C1 segment of cervical spinal cord (tissue), 14 donors: ENCODE measurements around the gene RASSF3.
"Not testable (repeated sequence)": the region's sequence is repeated elsewhere in the genome, so short reads cannot be mapped to it uniquely, and the experiment has no call there.

Source experiments
- DNase-seq, 14 donors: peaks; one replicate each; lab custom pipeline; 2025; lab: John Stamatoyannopoulos, UW

Gene RASSF3

DNA sequence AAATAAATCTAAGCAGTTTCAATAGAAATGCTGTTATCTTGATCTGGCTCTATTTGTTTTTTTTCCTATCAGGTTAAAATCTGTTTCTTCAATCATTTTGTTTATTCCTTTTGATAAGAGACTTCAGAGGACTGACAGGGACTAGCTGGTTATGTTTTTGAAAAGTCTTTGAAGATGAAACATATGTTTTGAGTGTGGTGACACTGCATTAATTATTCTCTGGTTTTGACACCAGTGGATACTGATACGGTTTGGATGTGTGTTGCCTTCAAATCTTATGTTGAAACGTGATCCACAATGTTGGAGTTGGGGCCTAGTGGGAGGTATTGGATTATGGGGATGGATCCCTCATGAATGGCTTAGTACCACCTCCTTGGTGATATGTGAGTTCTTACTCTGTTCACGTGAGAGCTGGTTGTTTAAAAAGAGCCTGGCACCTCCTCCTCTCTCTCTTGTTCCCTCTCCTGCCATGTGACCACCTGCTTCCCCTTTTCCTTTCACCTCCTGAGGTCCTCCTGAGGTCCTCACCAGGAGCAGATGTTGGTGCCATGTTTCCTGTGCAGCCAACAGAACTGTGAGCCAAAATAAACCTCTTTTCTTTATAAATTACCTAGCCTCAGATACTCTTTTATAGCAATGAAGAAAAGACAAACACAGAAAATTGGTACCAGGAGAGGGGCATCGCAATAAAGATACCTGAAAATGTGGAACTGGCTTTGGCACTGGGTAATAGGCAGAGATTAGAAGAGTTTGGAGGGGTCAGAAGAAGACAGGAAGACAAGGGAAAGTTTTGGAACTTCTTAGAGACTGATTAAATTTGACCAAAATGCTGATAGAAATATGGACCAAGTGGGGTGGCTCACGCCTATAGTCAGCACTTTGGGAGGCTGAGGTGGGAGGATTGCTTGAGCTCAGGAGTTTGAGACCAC lies 23.0 kb downstream of the RASSF3 start:
- no peak for DNase-seq

DNA sequence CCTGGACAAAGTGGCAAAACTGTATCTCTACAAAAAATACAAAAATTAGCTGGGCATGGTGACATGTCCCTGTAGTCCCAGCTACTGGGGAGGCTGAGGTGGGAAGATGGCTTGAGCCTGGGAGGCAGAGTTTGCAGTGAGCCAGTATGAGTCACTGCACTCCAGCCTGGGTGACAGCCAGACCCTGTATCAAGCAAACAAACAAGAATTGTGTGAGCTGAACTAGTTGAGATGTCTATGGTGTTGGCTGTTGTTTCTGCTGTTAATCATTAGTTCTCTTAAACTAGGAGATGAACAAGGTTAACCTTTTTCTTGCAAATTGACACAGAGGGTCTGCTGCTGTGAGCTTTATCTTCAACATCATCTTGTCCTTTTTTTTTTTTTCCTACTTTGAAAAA lies 23.6 kb downstream of the RASSF3 start:
- no peak for DNase-seq

DNA sequence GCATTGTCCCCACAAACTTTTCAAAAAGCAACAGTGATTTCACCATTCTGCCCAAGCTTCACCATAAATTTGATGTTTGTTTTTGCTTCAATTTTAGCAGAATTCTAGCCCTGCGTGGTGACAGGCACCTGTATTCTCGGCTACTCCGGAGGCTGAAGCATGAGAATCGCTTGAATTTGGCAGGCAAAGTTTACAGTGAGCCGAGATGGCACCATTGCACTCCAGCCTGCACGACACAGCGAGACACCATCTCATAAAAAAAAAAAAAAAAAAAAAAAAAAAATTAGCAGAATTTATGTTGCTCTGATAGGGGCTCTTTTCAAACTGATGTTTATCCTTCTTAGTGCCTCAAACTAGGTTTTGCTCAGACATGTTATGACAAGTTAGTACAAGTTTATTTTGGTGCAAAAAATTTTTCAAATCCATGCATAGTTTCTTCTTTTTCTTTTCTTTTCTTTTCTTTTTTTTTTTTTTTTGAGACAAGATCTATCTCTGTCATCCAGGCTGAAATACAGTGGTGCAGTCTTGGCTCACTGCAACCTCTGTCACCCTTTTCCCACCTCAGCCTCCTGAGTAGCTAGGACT lies 24.3 kb downstream of the RASSF3 start:
- DNase-seq = no peak

DNA sequence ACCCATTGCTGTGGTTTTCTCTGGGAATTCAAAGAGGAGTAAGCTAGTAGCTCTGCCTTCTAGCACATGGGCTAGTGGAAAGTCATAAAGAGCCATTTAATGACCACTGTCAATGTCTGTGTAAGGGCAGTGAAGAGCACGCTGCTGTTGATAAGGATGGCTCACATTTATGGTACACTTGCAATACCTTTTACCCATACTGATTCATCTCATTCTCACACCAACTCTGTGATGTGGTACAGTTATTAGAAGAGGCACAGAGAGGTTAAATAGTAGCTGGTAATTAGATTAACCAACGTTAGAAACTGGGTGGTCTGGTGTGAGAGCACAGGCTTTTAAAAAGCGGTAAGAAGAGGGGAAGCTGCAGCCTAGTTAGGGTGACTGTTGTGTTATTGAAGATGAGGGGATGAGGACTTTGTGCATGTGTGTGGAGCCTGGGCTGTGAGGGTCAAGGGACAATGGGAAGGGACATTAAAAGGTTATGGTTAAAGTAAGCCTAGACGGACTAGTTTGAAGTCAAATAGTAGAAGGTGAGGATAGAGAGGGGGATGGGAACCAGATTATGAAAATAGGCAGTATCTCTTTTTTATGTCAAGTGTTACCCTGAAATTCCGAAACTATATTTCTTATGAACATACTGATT lies 25.2 kb downstream of the RASSF3 start:
- no peak for DNase-seq

DNA sequence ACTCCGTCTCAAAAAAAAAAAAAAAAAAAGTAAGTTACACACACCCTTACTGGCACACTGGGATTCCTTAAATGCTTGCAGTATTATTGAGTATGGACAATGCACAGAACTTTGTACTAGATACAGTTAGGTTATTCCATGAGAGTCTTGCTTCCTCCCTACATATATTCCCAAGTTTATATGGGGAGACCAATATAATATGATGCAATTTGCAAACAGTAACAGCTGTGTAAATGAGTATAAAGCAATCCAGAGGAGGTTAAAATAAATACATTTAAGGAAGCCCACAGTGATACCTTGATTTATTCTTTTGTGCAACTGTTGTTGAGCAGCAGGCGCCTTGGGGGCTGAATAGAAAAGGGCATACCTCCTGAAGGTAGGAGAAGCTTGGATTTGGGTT lies 26.6 kb downstream of the RASSF3 start:
- no peak for DNase-seq

DNA sequence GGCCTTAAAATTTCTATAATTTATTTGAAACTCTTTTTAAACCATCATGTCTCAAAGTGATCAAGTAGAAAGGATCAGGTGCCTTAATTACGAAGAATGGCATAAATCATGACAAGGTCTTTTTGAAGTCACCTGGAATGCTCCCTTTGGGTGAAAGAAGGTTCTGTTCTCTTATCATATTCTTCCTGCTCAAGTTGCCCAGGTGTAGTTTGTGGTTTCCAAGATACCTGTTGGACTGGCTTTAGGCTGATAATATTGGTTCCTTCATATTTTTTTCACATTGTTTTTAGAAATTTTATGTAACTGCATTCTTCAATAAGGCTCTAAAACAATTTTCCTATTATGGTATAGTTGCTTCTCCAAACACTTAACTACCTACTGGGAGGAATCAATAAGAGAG lies 29.2 kb downstream of the RASSF3 start:
- DNase-seq = no peak

DNA sequence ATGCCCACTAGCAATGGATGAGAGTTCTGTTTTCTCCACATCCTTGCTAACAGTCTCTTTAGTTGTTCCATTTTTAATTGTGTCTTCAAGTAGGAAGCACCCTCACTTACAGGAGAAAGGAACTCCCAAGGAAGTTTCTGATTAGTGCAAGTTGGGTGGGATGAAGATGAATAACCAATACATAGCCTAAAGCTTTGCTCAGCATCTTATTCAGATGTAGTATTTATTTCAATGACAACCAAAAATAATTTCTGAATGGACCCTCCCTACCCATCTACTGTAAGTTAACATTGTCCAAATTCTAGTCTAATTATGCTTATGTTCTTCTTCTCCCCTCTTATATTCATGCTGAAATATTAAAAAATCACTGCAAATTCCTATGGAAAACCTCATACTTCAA lies 36.0 kb downstream of the RASSF3 start:
- no peak for DNase-seq

DNA sequence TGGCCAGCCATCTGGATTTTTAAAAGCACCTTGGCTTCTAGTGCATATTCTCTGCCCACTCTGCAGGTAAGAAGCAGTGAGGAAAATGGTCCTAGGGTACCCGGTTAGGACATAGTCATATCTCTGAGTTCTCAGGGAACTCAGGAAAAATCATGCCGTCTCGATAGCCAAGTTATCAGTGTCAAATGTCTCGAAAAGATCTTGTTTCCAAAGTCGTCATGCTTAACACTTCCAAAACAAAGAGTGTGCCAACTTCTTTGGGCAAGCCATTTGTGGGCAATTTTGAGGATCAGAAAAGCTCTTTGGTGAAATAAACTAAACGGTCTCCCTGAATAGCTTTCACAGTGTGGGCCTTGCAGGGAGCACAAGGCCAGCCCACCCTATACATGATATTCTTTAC lies 39.2 kb downstream of the RASSF3 start:
- DNase-seq = no peak

DNA sequence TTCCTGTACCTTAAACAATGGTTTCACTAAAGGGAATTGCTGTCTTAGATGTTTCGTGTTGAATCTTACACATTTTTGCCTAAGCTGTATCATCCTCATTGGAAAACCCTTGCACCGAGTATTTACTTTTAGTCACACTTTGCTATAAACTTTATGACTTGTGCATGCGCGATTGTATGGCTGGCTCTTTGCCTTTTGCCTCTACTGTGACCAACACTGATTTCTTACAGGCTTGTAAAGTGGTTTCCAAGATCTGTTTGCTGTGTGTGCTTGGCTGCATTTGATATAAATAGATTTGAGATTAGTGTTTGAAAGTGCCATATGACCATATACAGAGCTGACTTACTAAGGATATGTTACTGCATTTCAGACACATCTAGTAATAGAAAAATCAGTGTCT lies 40.5 kb downstream of the RASSF3 start:
- DNase-seq = no peak

DNA sequence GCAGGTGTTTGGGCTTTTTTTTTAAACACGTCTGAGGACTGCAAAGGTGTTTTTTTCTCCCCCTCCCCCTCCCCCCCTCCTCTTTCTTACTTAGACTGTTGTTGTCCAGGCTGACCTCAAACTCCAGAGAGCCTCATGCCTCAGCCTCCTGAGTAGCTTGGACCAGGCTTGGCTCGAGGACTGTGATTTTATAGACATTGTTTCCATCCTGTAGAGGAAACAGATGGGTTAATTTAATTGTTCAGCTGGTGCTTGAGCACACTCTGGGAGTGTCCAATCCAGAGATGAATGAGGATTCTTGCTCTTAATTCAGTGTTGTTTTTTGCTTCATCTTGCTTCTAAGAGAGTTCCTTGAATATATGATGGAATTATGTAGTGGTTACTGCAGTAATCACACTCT lies 42.1 kb downstream of the RASSF3 start:
- DNase-seq = no peak

DNA sequence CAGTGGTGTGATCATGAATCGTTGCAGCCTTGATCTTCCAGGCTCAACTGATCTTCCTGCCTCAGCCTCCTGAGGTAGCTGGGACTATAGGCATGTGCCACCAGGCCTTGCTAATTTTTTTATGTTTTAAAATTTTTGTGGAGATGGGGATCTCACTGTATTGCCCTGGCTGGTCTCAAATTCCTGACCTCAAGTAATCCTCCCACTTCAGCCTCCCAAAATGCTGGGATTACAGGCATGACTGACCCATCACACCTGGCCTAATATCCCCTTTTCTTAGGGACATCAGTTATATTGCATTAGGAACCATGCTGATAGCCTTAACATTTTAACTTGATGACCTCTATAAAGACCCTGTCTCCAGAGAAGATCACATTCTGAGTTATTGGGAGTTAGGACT lies 42.8 kb downstream of the RASSF3 start:
- DNase-seq = no peak

DNA sequence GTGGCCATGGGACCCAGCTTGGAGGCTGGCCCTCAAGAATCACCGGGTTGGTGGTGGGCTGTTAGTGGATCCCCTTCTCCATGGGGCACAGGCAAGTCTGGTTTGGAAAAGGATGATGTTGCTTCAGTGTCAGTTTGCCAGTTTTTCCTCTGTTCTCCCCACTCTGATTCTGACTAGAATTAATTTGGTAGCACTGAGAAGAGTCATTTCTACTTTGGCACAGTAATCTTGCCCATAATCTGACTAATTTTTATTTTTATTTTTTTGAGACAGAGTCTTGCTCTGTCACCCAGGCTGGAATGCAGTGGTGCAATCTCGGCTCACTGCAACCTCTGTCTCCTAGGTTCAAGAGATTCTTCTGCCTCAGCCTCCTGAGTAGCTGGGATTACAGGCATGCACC lies 43.6 kb downstream of the RASSF3 start:
- not testable (repeated sequence) for DNase-seq

DNA sequence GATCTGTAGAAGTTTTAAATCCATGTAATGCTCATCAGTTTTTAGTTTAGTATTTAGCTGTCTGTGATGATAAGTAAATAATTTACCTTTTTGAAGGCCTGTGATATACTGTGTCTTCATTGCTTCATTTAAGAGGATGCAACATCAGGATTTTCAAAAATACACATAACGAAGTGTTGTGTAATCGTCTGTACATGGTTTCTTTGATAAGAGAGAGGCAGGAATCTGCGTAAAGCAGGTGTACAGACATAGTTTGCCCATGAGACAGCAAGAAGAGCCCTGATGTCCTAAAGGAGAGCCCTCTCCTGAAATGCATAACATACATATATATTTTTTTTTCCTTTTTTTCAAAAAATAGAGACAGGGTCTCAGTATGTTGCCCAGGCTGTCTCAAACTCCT lies 44.8 kb downstream of the RASSF3 start:
- no peak for DNase-seq

DNA sequence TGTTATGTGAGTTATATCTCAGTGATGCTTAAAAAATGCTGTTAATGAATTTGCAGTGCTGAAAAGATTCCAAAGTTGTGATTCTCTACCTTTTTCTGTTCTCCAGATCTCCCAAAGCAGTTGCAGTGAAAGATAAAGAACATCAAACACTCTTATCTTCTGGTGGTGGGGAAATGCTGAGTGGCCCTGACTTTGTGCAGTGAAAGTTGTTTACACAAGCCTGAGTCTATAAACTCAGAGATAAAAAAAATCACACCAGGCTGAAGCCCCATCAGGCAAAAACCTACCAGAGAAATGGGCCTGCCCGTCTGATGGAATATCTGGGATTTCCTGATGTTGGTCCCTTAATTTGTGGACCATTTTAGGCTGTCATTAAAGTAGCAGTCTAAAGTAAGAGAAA lies 46.1 kb downstream of the RASSF3 start:
- DNase-seq = no peak

DNA sequence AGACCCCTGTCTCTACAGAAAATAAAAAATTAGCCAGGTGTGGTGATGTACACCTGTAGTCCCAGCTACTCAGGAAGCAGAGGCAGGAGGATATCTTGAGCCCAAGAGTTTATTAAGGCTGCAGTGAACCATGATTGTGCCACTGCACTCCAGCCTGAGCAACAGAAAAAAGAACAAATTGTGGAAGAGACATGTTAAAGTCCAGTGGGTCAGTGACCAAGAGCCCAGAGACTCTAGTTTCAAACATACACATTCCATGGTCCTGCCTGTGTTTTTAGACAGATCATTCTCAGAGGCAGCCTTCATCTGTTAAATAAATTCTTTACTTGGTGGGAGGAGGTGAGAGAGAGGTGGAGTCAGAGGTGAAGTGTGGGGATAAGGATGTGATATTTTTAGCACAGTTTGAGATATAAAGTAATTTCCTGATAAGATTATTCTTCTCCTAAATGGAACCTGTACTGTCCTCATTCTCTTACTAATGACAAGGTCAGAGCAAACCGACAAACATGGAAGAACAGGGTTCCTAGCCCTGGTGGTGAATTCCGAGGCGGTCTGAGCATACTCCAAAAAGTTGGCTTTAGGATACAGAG lies 48.7 kb downstream of the RASSF3 start:
- no peak for DNase-seq

DNA sequence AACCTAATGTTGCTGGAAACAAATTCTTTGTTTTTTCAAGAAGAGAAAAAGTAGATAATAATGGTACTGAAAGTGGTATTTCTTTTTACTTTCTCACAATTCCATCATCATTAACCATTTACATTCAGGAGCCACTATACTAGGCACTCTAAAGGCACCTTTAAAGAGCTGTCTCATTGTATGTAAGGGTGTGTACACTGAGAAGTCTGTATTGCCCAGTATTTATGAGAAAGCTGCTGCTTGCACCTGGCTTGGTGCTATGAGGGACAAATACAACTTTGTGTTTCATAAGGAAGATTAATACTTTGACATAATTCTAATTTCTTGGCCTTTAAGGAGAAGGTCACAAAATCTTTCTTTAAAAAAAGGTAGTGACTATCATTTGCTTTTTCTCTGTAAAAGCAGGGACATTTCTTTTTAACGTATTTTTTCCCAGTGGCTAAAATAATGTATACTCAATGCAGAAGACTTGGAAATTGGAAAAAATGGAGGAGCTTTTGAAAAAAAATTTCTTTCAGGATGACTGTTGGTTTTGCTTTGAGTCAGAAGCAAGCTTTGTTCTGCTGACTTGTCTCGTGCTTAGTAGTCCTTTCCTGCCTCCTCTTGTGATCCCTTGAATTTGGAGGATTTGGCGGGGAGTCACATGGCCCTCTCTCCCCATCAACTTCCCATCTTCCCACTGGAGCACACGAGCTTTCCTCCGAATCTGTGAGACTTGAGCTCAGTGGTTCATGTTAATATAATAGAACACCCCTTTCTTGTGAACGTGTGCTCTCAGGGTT lies 50.1 kb downstream of the RASSF3 start:
- DNase-seq = no peak

DNA sequence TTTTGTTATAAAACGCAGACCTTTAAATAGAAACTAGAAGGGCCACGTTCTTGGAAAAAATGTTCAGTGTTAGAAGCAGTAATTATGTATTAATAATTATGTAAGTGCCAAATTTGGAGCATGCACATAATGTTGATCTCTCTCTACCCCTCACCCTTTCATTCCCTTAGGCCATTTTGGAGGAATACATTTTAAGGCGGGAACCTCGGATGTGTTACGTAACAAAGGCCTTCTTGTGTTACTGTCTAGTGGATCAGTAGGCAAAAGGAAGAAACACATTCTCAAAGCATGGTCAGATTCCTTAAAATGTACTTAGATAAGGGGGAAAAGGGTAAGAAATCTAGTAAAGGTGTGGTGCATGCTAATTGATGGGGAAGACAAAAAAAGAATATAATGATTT lies 52.7 kb downstream of the RASSF3 start:
- no peak for DNase-seq

DNA sequence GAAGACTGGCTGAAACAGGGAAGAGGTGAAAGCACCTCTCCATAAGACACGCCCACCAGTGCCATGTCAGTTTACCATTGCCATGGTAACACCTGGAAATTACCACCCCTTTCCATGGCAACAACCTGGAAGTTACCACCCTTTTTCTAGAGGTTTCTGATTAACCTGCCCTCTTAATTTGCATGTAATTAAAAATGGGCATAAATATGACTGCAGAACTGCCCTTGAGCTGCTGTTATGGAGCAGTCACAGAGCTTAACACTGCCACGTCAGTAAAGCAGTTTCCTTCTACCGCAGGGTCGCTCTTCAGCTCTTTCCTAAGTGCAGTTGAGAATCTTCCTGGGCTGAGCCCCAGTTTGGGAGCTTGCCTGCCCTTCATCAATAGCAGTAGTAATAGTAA lies 55.2 kb downstream of the RASSF3 start:
- no peak for DNase-seq

DNA sequence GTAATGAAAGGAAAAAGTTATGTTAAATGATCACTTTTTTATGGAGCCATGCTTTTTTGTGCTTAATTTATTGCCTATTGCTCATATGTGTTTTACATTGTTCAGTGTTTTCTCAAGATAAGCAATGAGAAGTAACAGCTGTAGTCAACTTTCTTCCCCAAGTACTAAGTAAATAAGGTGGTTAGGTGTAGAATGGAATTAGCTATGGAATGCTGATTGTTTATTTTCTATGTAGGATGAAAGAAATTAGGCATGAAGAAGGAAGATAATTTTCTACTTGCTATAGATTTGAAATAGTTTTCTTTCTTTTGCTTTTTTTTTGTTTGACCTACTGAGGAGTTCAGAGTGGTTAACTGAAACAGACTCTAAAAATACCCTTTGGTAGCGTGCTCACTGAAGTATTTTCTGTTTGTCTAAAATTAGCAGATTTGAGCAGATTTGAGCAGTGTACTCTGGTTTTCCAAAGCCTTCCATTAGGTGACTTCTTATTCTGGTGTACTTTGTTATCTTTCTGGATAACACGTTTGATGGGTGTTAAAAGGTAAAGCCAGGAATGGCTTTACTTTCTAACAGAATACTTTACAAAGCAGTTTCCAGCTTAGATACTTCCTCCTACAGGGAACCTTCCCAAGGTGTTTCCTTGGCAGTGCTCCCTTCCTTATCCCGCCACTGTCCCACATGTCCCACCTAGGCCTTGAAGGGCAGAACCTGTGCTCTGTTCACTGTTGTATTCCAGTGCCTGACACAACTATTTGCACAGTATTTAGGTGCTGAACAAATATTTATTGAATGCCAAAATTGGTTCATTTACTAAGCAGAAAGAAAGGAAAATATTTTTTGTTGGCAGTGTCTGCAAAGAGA lies 56.0 kb downstream of the RASSF3 start:
- DNase-seq = no peak

DNA sequence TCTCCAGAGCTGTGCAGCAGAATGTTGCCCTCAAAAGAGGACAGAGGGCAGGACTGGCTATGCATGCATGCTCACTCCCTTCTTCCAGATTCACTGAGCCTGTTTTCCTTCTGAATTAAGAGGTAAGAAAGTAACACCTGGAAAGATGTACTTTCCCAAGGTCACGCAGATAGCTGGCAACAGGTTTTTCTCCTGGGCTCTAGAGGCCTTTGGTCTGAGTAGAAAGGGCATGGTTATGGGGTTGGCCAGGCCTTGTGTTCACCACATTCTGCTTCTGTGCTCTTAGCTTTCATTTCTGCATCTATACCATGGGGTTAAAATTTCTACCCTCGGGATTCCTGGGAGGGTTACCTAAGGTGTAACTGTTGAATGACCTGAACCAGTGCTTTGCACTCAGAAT lies 57.5 kb downstream of the RASSF3 start:
- DNase-seq = no peak
